ENCODE measurements around the gene GLDC.
A peak's percentile ranks its signal among the peaks of the same experiment; 100 is the strongest.

Gene GLDC

GRCh38 chr9:6590772-6591384, 54.7 kb downstream of the GLDC start:
- CTCF ChIA-PET, result interaction anchor here (1.1 kb wide), 2 partner anchors 22 to 23 kb away, joined by 3 to 5 read pairs; no protein-coding TSS in a partner anchor
- no peaks in the 10 kb centered on the region for H3K27me3 Mint-ChIP-seq
- DNase-seq, result no peak
- H3K4me3 Mint-ChIP-seq, result no peak overlapping the region
- H3K36me3 Mint-ChIP-seq, result no peaks in the 10 kb centered on the region
- no peaks in the 10 kb centered on the region for H3K4me1 Mint-ChIP-seq
- H3K9me3 Mint-ChIP-seq, result no peaks in the 10 kb centered on the region
- no peak overlapping the region for H3K27ac Mint-ChIP-seq

DNA sequence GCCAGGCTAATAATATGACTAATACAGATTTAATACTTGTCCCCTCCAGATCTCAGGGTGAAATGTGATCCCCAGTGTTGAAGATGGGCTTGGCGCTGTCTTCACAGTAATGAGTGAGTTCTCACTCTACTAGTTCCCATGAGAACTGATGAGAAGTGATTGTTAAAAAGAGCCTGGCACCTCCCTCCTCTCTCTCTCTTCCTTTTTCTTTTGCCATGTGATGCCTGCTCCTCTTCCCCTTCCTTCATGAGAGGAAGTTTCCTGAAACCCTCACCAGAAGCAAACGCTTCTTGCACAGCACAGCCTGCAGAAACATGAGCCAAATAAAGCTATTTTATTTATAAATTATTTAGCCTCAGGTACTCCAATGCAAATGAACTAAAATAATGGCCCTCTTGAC, 55.2 kb downstream of the GLDC start:
- no peaks in the 10 kb centered on the region for H3K9me3 Mint-ChIP-seq
- CTCF ChIA-PET, result no interaction called here
- H3K4me3 Mint-ChIP-seq, result no peak overlapping the region

GRCh38 chr9:6584881-6585597, 60.5 kb downstream of the GLDC start:
- H3K4me3 Mint-ChIP-seq, result no peak overlapping the region
- H3K4me1 Mint-ChIP-seq, result no peaks in the 10 kb centered on the region
- CTCF ChIA-PET, result interaction anchor here (0.5 to 2.8 kb wide), 12 partner anchors 9 to 237 kb away, joined by 3 to 10 read pairs (median 4); no protein-coding TSS in a partner anchor
- no peaks in the 10 kb centered on the region for H3K36me3 Mint-ChIP-seq
- no peaks in the 10 kb centered on the region for H3K9me3 Mint-ChIP-seq
- peaks cover 7% of the 10 kb centered on the region for H3K27me3 Mint-ChIP-seq
- no peak for DNase-seq
- no peak overlapping the region for H3K27ac Mint-ChIP-seq

More for the DNA sequence above, 55.2 kb downstream of the GLDC start:
- Mint-ChIP-seq H3K36me3 (no peaks in the 10 kb centered on the region), H3K4me1 (no peaks in the 10 kb centered on the region), H3K27ac (no peak overlapping the region), H3K27me3 (no peaks in the 10 kb centered on the region)
- no peak for DNase-seq

DNA sequence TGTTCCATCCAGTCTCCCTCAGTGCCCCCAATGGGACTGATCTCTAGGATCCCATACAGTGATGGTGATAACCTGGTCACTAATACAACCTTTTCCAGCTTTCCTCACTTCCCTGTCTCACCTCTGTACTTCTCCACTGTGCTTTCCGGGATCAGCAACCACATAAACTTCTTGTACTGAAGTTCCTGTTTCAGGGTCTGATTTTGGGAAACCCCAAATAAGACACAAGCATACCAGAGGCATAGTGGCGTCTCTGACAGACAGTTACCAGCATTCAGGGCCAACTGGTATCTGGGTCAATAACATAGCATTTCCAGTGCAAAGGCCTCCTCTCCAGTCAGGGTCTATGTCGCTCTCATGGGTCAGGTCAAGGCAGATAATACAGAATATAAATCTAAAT, 64.3 kb downstream of the GLDC start:
- Mint-ChIP-seq H3K36me3 (no peaks in the 10 kb centered on the region), H3K4me1 (no peaks in the 10 kb centered on the region), H3K9me3 (no peaks in the 10 kb centered on the region), H3K4me3 (no peak overlapping the region), H3K27me3 (peaks cover 15% of the 10 kb centered on the region), H3K27ac (no peak overlapping the region)
- no peak for DNase-seq
- CTCF ChIA-PET, result no interaction called here

DNA sequence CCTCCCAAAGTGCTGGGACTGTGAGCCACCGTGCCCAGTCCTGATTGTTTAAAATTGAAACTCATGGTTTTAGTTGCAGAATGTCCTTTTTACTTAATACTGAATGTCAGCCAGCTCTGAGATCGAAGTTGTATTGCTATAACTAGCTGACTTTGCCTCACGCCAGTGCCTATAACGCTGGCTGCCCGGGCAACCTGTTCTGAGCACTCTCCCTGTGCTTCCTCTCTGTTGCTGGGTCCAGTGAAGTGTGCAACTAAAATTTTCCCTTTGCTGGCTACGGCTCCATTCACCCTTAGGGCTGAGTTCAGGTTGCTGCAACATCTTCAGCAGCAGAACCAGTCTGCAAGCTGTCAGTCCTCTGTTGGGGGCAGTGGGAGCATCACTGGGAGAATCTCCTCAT, 65.9 kb downstream of the GLDC start:
- H3K4me1 Mint-ChIP-seq, result no peaks in the 10 kb centered on the region
- no peak for DNase-seq
- H3K9me3 Mint-ChIP-seq, result no peaks in the 10 kb centered on the region
- H3K27ac Mint-ChIP-seq, result no peak overlapping the region
- CTCF ChIA-PET, result no interaction called here
- peaks cover 22% of the 10 kb centered on the region for H3K27me3 Mint-ChIP-seq
- no peaks in the 10 kb centered on the region for H3K36me3 Mint-ChIP-seq
- H3K4me3 Mint-ChIP-seq, result no peak overlapping the region

GRCh38 chr9:6576987-6577386, 68.5 kb downstream of the GLDC start:
- no peak overlapping the region for H3K27ac Mint-ChIP-seq
- H3K4me3 Mint-ChIP-seq, result no peak overlapping the region
- peaks cover 33% of the 10 kb centered on the region for H3K27me3 Mint-ChIP-seq
- DNase-seq, result no peak
- no peaks in the 10 kb centered on the region for H3K36me3 Mint-ChIP-seq
- CTCF ChIA-PET, result no interaction called here
- H3K9me3 Mint-ChIP-seq, result no peaks in the 10 kb centered on the region
- H3K4me1 Mint-ChIP-seq, result no peaks in the 10 kb centered on the region

DNA sequence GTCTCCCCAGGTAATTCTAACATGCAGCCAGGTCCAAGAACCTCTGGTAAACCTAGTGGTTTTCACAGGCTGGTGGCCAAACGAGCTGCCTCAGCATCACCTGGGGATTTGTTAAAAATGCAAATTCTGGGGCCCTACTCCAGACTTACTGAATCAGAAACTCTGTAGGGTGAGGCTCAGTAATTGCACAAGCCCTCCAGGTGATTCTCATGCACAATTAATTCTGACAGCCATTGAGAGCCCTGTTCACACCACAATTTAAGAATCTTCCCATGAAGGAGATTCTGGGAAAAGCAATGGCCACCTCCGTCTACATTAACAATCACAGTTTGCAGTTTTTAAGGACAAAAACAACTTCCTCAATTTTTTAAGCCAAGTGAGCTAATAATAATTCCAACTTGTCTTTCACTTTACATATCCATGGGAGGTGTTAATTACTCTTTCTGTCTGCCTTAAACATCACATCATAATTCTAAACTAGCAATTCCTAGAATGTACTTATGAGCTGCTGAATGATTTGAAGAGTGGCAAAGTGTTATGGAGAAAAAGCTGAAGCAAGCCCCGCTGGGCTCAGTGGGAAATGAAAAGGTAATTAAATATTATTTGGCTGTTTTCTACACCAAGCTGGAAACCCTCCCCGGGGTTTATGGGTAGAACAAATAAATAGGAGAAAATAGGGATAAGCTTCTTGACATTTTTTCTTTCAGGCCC, 70.0 kb downstream of the GLDC start:
- no peaks in the 10 kb centered on the region for H3K9me3 Mint-ChIP-seq
- CTCF ChIA-PET, result interaction anchor here (1.1 to 1.4 kb wide), 2 partner anchors 10 to 92 kb away, joined by 3 to 9 read pairs; no protein-coding TSS in a partner anchor
- no peak overlapping the region for H3K4me3 Mint-ChIP-seq
- H3K27ac Mint-ChIP-seq, result no peak overlapping the region
- no peak for DNase-seq
- H3K27me3 Mint-ChIP-seq, result peaks cover 31% of the 10 kb centered on the region
- H3K4me1 Mint-ChIP-seq, result no peaks in the 10 kb centered on the region
- no peaks in the 10 kb centered on the region for H3K36me3 Mint-ChIP-seq

DNA sequence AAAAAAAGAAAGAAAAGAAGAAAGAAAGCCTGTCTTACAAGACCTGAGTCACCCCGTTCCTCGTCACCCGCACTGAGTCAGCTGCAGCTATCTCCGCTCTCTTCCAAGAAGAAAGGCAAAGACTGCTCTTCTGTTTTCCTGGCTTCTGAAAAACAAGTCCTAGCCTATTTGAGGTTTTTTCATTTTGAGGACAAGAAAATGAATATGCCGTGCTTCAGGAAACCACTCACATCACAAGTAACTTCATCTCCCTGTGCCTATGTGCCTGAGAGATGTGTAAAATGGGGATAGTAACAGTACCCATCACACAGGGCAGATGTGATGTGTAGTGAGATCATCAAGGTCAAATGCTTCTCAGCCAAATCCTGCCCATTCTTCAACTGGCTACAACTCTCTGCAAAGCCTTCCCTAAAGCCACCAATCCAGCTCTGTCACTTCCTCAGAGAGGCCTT, 78.4 kb downstream of the GLDC start:
- H3K27me3 Mint-ChIP-seq, result peaks cover 5% of the 10 kb centered on the region
- DNase-seq, result peak; percentile 23
- H3K4me3 Mint-ChIP-seq, result no peak overlapping the region
- H3K36me3 Mint-ChIP-seq, result no peaks in the 10 kb centered on the region
- peaks cover 5% of the 10 kb centered on the region for H3K4me1 Mint-ChIP-seq
- H3K9me3 Mint-ChIP-seq, result no peaks in the 10 kb centered on the region
- H3K27ac Mint-ChIP-seq, result peak overlapping the region; percentile 64
- CTCF ChIA-PET, result interaction anchor here (0.6 to 3.8 kb wide), 9 partner anchors 9 to 513 kb away, joined by 3 to 133 read pairs (median 4); no protein-coding TSS in a partner anchor

GRCh38 chr9:6566409-6567139, 79.0 kb downstream of the GLDC start:
- Mint-ChIP-seq H3K36me3 (no peaks in the 10 kb centered on the region), H3K4me1 (peaks cover 5% of the 10 kb centered on the region), H3K9me3 (no peaks in the 10 kb centered on the region), H3K4me3 (no peak overlapping the region), H3K27ac (no peak overlapping the region), H3K27me3 (peaks cover 5% of the 10 kb centered on the region)
- peak; percentile 22 for DNase-seq
- CTCF ChIA-PET, result interaction anchor here (0.5 to 3.8 kb wide), 8 partner anchors 9 to 260 kb away, joined by 3 to 133 read pairs (median 3); no protein-coding TSS in a partner anchor

GRCh38 chr9:6565312-6565711, 80.2 kb downstream of the GLDC start:
- Mint-ChIP-seq H3K9me3 (no peaks in the 10 kb centered on the region), H3K36me3 (no peaks in the 10 kb centered on the region), H3K27me3 (peaks cover 5% of the 10 kb centered on the region), H3K4me3 (no peak overlapping the region), H3K27ac (no peak overlapping the region), H3K4me1 (peaks cover 5% of the 10 kb centered on the region)
- DNase-seq, result no peak
- CTCF ChIA-PET, result no interaction called here

DNA sequence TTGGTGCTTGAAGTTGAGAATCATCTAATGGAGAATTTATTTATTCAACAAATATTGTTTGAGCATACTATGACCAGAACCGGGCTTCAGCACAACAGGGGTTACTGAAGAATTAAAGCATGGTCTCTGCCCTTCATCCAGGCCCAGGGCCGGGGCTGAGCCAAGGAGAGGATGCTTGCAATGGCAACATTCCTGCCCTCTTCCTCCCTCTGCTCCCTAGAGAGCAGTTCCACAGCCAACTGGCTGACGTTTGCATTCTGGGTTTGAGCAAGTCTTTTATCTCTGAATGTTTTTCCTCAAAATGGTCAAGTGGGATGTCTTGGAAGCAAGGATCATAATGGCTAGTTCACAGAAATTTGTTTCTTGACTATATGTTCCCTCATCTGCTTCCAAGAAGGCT, 80.7 kb downstream of the GLDC start:
- peaks cover 5% of the 10 kb centered on the region for H3K4me1 Mint-ChIP-seq
- H3K36me3 Mint-ChIP-seq, result no peaks in the 10 kb centered on the region
- CTCF ChIA-PET, result no interaction called here
- DNase-seq, result no peak
- H3K27ac Mint-ChIP-seq, result no peak overlapping the region
- no peaks in the 10 kb centered on the region for H3K9me3 Mint-ChIP-seq
- no peak overlapping the region for H3K4me3 Mint-ChIP-seq
- H3K27me3 Mint-ChIP-seq, result peaks cover 5% of the 10 kb centered on the region

- Mint-ChIP-seq H3K9me3 (no peaks in the 10 kb centered on the region), H3K4me1 (peaks cover 5% of the 10 kb centered on the region), H3K27me3 (peaks cover 5% of the 10 kb centered on the region), H3K36me3 (no peaks in the 10 kb centered on the region), H3K27ac (no peak overlapping the region), H3K4me3 (no peak overlapping the region)
- CTCF ChIA-PET, result interaction anchor here (0.6 kb wide), 1 partner anchor 209 kb away, joined by 4 read pairs; no protein-coding TSS in a partner anchor
- DNase-seq, result no peak
Measured at GRCh38 chr9:6564360-6564759, 81.2 kb downstream of the GLDC start.

DNA sequence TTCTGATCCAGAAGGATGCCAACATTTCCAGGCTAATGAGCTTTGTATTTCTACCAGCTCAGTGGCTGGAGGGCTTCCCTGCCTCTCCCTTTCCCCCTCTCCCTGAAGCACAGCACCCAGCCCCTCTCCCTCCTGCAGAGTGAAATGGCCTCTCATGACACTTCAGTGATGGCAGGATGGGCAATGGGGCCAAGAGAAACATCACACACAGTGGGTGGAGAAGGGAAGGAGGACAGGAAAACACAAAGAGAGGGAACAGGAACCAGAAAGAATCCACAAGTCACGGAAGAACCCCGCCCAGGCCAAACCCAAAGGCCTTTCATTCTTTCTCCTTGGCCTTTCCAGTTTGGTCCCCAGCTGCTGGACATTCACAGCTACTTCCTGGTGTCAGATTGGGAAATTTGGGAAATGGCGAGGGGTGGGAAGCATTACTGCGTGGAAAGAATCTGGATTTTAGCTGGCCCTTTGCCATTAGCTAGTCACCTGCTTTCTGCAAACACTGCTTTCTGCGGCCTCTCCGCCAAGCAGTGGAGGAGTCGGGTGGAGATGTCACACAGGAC, 82.6 kb downstream of the GLDC start:
- DNase-seq, result no peak
- H3K27ac Mint-ChIP-seq, result no peak overlapping the region
- no peaks in the 10 kb centered on the region for H3K9me3 Mint-ChIP-seq
- H3K27me3 Mint-ChIP-seq, result peaks cover 5% of the 10 kb centered on the region
- H3K4me1 Mint-ChIP-seq, result peaks cover 5% of the 10 kb centered on the region
- CTCF ChIA-PET, result interaction anchor here (1.2 to 1.5 kb wide), 2 partner anchors 9 to 20 kb away, joined by 3 to 5 read pairs; no protein-coding TSS in a partner anchor
- no peaks in the 10 kb centered on the region for H3K36me3 Mint-ChIP-seq
- no peak overlapping the region for H3K4me3 Mint-ChIP-seq
